HG03196 (cell line): Measurements from ENCODE around the gene ENTPD2.
"Not testable (repeated sequence)": the region's sequence is repeated elsewhere in the genome, so short reads cannot be mapped to it uniquely, and the experiment has no call there.

Experiments used
- ATAC-seq: cut with Tn5 transposase; IDR thresholded peaks from one replicate; pipeline ENCODE4 v1.9.1; 2021; ENCODE audit not compliant: unreplicated experiment

ENTPD2 gene

DNA sequence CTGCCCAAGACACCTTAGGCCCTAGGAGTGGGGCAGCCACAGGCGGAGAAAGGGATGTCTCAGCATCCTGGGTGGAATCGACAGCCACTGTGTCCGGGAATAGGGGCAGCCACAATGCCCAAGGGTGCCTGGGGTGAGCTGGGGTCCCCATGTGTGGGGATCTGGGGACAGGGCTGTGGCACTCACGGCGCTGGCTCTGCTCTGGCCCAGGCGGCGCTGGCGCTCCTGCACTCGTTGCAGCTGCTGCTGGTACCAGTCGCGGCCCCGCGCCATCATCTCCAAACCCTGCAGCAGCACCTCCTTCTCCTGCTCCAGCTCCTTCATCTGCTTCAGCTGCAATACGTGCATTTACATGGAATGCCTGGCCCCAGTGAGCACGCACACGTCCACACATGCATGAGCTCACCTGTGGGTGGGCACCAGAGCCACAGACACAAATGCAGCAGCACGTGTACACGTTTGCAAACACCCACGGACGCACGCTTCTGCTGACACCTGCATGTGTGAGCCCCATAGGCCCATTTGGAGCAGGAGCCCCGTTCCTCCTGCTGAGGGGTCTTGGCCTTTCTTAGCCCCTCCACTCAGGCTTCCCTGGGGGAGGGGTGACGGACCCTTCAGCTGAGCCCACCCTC lies 11.6 kb upstream of the ENTPD2 start:
- ATAC-seq, result no peak

GRCh38 chr9:137064880-137065164 lies 11.0 kb upstream of the ENTPD2 start:
- no peak for ATAC-seq

DNA sequence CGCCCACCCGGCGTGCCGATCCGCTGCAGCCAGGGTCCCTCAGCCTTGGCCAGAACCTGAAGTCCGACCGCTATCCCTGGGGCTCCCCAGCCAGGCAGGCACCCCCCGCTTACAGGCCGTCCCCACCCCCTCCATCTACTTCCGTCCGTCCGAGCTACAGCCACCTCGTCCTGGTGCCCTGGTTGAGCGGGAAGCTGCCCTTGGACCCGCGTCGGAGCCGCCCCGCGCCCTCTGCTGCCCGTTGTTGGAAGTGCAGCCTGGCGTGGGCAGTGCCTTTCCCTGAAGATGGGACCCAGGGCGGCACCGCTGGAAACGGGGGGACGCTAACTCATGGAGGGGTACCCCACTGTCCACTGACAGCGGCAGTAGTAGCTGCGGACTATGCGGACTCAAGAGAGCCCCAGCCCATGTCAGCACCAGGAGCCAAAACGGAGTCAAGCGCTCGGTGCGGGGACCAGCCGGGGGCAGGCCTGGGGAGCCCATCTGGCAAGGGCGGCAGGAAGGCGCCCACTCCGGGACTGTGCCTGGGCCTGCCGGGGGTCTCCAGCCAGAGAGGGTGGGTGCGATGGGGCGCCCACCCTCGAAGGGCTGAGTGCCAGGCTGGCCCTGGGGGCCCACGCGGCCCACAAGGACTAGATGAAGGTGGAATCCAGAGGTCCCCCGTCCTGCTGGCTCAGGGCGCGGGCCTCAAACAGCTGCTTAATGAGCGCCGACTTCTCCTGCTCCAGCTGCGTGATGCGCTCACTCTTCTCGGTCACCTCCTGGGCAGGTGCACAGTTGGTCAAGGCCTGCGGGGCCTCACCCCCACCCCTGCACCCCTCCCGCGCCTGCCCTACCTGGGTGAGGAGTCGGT lies 10.4 kb upstream of the ENTPD2 start:
- ATAC-seq, result no peak

DNA sequence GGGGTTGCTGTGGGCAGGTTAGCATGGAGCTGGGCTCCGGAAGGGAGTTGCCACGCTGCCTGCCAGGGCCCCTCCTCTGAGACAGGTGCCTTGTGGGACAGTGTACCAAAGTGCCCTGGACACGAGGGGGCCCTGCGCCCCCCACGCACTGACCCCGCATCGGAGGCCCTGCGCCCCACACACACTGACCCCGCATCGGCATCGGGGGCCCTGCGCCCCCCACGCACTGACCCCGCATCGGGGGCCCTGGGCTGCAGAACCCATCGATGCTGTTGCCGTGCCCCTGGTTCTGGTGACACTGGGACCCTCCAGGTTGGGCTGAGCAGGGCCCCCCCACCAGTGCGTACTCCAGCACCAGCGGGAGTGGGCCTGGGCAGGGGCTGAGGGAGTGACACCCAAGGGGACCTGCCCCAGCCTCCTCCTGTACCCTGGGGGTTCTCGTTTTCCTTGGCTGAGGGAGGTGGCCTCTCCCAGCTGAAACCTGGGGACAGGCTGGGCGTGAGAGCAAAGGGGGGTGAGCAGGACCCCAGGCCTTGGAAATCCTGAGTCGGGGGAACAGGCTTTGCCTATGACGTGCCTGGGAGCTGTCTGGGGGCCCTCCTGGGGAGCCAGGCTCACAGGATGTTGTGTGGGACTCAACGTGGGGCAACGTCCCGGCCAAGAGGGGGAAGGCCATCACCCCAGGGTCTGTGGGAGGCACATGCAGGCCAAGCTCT lies 9.6 kb upstream of the ENTPD2 start:
- ATAC-seq, result no peak

DNA sequence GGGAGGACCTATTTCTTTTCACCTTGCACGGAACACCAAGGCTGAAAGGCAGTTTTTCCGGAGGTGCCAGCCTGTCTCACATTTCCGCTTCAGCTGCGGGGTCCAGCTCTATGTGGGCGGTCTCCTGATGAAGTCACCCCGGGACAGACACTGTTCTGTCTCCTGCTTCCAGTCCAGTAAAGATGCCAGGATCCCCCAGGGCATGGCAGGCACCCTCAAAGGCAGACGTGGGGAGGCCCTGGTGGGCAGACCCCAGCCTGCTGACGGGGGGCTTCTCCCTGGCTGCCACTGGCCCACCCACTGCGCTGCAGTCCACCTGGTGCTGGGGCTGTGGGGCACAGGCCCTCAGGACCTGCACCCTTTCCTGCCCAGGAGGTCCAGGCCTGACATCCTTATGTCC lies 8.9 kb upstream of the ENTPD2 start:
- not testable (repeated sequence) for ATAC-seq

- no peak for ATAC-seq
Observed at GRCh38 chr9:137062384-137062783, 8.5 kb upstream of the ENTPD2 start.

GRCh38 chr9:137058521-137059234 lies 4.8 kb upstream of the ENTPD2 start:
- no peak for ATAC-seq

GRCh38 chr9:137057545-137057944 lies 3.7 kb upstream of the ENTPD2 start:
- ATAC-seq, result no peak

GRCh38 chr9:137056739-137057415 lies 3.0 kb upstream of the ENTPD2 start:
- no peak for ATAC-seq

DNA sequence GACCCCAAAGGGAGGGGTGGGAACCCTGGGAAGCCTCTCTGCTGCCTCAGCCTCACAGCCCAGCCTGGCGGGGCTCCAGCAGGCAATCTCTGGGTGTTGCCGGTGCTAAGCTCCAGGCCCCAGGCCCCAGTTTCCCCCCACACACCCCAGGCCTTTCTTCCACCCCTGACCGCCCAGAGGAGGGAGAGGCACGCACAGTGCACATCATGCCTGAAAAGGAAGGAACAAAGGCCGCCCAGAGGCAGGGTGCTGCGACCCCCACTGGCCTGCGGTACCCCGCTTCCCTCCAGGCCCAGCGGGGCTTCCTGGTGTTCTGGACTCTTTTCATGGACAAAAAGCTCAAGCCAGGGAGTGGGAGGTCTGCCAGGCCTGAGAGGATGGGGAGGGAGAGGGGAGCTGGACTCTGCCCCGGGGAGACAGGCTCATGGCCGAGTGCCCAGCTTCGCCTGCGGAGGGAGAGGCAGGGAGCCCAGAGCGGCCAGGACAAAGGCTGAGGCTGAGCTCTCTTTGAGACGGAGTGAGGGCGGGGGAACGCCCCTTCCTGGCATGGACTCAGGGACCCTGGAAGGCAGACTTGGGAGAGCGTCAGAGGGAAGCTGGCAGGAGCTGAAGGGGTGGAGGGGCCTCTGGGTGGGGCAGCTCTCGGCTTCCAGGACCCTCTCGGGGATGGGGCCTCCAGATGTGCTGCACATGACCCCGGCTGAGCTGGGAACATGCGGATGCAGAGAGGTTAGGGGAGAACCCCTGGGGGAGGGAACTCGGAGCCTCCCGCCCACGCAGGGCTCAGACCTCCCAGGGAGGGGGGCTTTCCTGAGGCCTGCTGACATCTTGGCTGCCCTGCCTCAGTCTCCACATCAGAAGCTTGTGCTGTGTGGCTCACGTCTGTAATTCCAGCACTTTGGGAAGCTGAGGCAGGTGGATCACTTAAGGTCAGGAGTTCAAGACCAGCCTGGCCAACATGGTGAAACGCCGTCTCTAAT lies 1.8 kb upstream of the ENTPD2 start:
- no peak for ATAC-seq

GRCh38 chr9:137054932-137055384 lies 1.1 kb upstream of the ENTPD2 start:
- ATAC-seq, result no peak

GRCh38 chr9:137052998-137053943 lies 590 bp downstream of the ENTPD2 start:
- ATAC-seq, result no peak

GRCh38 chr9:137052293-137052692 lies 1.6 kb downstream of the ENTPD2 start:
- ATAC-seq, result no peak

DNA sequence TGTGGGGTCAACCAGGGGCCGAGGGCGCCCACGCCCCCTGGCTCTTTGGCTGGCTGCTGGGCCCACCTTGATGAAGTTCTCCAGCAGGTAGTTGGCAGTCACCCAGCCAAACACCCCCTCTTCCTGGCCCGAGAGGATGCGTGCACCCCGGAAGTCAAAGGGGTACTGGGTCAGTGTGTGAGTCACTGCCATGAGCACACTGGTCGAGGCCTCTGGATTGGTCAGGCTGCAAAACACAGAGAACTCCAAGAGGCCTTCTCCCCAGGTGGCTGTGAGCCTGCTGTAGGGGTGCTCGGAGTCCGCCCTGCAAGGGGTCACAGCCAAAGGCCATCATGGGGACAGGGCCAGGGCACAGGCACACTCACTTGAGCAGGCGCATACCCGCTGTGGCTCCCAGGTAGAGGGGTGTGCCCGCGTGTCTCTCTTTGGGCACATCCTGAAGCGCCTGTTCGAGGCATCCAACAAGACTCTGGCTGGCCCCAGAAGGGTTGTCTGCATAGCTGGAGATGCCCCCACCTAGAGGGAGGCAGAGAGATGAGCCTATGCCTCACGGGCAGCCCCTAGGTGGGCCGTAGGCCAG lies 2.6 kb downstream of the ENTPD2 start:
- ATAC-seq, result no peak

GRCh38 chr9:137050570-137050969 lies 3.3 kb downstream of the ENTPD2 start:
- no peak for ATAC-seq

GRCh38 chr9:137049544-137050449 lies 4.1 kb downstream of the ENTPD2 start:
- ATAC-seq, result no peak
